NOMO-1 treated with DMSO at 0.1 percent for 48 hours (cell line): ENCODE data around the gene TCEA3.

ENCODE experiments used
- DNase-seq: peaks from one replicate; lab custom pipeline; 2025; ENCODE audit not compliant: unreplicated experiment; lab: John Stamatoyannopoulos, UW

The TCEA3 gene

DNA sequence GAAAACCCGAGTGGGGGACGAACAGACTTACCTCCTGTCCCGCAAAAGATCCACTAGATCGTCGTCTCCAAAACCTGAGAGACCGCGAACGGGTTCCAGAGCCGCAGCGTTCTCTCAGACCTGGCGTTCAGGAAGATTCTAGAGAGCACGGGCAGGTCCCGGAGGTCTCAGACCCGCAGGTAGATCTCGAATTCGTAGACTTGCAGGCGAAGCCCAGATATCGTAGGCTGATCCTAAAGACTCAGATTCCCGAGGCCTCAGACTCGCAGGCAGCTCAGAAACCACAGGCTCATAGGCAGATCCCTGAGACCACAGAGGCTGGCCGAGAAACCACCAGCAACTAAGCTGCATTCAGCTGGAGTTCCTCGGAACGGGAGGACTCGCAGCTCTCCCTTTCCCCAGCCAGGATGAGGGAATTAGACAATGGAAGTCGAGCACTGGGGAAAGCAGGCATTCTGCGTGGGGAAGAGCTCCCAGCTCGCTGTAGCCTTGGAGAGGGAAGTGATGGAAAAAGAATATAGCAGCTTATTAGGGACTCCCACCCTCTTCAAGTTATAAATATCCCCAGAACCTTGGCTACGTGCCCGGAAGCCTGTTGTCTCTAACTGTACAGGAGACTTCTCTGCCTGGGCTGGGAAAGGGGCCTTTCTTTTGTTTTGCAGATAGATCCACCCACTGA lies 55.1 kb downstream of the TCEA3 start, which contains the start of gene ZNF436:
Gene ZNF436 (minus strand): TSS at position 502 of the 679 bp plus-strand sequence. CDS start 1,831 bp downstream, outside the sequence.
- DNase-seq: peak; percentile 34

DNA sequence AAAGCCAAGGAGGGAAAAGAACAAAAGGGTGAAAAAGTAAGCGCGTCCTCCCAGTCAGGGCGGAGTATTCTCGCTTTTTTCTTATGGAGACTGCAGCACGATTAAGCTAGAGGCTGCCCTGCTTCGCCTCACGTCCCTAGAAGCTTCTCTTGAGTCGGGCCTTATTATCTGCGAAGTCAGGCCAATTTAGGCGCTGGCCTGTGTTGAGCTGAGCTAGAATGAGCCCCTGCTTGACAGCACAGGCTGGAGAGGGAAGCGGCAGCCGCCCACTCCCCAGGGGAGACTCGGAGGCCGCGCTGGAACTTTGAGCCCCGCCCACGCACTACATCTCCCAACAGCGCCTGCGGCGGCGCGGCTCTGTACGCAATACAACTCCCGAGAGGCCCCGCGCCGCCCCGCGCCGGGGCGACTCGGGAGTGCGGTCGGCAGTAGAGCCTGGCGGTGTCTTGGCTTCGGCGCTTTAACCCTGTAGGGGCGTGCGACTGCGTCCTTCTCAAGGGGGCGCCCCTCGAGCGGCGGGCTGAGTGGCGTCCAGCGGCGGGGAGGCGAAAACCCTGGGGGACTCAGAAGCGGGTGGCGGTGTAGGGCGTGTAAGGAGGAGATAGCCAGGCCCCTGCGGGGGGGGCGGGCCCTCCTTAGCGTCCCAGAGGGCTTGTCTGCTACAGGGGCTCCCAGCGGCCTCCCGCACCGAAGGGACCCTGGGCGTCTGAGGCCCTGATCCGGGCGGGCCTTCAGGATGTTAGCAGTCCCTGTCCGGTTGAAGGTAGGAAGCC lies 55.8 kb downstream of the TCEA3 start:
- peak; percentile 88 for DNase-seq

DNA sequence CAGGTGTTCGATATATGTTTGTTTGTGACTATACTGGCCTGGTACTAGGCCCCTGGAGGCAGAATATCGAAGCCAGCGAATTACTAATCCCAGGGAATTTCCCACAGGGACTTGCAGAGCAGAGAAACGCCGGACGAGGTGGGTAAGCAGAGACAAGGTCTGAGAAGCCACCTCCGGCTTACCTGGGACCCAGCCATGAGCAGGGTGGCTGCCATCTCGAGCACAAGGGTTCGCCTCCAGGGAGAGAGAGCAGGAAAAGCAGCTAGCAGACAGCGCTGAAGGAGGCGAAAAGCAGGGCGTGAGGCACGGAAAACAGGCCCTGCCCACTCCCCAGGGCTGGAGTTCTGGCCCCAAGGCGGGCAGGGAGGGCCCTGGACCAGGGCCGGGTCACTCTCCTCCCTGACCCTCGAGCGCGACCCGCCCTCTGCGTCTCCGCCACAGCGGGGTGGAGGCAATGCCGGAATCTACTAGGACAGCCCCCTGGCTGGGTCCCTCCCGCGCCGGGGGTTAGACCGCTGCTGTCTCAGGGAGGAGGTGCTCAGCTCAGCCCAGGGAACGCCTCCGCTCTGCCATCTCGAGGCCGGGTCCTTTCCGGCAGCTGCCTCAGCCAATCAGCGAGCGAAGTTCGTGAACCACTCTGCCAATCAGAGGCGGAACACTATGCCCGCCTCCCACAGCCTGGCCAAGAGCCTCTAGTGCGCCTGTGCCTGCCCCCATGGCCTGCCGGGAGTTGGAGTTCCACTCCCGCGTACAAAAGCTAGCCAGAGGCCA lies 56.6 kb downstream of the TCEA3 start:
- DNase-seq: peak; percentile 99

DNA sequence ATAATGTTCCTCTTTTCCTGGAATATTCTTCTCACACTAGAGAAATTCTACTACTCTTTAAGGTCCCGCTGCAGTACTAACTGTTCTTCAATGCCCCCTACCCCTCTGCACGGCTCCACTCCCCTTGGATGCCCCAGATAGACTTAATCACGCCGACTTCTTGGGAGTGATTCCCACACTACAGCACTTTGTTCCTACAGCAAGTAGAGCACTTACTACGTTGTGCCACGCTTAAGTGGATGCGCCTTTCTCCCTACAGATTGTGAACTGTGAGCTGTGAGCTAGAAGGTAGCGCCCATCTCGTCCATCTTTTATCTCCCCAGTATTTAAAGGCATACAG lies 57.1 kb downstream of the TCEA3 start:
- no peak for DNase-seq

DNA sequence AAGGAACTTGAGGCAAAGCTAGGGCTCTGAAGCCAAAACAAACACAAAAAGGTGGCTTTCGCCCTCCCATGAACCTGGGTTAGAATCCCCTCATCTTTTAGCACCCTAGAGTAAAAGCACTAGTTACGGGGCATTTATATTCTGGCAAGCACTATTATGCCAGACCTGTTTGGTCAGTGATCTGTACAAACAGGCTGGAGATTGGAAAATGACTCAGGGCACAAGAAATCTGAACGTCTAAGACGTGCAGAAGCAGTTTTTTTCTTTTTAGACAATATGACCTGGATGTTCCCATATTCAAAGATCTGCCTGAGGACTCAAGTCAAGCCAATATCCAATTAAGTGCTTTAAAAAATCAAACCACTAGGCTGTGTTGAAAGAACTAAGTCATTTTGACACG lies 58.0 kb downstream of the TCEA3 start:
- DNase-seq: no peak

DNA sequence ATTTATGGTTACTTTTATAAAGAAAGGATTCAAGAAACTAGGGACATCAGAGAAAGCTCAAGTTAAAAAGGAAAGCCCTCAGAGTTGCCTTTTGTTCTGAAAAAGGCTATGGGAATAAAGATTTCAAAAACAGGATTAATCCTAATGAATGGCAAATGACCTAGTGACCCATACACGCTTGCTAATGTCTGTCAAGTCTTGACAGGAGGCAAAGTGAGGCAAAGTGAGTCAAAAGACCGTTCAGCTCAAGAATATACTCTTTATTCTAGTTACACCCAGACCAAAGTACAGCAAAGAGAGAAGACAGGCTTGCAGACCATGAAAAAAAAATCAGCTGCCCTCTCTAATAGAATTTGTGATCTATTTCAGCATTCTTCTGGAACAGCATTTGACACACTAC lies 58.4 kb downstream of the TCEA3 start:
- DNase-seq: no peak

DNA sequence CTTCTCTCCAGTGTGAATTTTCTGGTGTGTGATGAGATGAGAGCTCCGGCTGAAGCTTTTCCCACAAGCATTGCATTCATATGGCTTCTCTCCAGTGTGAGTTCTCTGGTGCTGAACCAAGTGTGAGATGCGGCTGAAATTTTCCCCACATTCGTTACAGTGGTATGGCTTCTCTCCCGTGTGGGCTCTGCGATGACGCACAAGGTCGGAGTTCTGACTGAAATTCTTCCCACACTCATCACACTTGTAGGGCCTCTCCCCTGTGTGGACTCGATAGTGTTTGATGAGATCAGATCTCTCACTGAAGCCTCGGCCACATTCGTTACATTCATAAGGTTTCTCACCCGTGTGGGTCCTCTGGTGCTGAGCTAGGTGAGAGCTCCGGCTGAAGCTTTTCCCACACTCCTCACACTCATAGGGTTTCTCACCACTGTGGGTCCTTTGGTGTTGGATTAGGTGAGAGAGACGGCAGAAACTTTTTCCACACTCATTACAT lies 62.3 kb downstream of the TCEA3 start:
- no peak for DNase-seq

DNA sequence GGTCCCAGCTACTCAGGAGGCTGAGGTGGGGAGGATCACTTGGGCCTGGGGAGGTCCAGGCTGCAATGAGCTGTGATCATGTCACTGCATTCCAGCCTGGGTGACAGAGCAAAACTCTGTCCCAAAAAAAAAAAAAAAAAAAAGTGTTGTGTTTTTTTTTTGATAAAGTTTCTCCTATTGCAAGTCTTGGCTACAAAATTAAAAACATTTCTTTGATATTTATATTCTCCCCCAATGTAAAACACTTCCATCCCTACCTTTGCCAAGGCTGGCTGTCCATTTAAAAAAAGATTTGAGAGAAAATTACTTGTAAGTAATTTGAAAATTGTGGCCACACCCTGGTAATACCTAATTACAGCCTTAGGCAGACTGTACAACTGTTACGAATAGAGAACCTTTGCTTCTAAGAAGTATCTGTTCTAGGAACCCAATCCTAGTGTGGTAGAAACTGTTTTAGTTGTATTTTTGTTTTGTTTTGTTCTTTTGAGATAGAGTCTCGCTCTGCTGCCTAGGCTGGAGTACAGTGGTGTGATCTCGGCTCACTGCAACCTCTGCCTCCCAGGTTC lies 66.2 kb downstream of the TCEA3 start:
- no peak for DNase-seq

DNA sequence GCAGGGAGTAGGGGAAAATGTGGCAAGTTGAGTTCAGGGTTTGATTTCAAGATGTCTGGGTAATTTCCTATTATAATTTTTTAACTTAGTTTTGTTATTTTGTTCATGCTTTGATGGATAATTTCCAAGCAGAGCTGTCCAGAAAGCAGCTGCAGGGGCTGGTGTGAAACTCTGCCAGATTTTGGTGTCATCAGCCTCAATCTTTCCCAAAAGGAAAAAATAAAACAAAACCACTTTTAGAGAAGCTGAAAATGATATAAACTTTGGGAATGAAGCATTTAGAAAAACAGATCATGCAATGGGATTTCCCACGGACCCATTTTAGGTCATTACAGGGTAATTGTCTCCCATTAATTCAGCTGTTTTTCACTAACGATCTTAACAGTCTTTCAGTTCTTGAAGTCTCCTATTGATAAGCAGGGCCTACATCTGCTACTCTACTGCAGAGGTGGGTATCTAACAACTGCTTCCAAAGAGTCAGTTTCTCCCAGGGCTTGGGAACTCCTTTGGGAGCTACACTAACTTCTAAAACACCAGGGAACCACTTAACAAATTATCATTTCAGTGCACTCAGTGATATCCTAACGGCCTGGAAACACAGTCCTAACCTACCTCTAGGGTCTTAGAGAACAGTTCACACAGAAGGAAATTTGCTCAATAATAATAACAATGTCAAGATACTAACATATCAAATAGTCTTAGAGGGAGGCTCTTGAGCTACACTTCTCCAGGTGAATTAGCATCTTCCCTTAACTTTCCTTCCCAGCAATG lies 67.2 kb downstream of the TCEA3 start:
- no peak for DNase-seq

DNA sequence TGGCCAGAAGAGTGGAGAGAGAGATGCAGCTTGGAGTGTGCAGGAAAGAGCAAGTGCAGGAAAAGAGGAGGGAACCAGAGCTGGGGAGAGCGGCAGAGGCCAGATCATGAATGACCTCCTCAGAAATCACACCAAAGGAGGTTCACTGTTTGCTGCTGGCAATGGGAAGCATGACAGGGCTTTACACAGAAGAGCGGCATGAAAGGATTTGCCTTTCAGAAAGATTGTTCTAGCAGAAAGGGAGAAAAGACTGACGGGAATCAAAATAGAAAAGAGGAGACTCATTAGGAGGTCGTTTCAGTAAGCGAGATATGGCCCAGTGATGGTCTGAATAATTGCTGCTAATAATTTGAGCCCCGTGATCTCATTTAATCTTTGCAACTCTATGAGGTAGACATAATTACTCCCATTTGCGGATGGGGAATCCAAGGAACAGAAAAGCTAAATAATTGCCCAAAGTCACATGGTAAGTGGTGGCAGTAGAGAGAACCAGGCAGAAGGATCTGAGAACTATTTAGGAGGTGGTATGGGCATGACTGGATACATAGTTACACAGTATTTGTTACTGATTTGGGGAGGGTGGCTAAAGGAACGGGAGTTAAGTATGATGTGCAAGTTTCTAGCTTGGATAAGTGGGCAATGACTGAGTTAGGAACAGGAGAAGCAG lies 67.9 kb downstream of the TCEA3 start:
- no peak for DNase-seq

DNA sequence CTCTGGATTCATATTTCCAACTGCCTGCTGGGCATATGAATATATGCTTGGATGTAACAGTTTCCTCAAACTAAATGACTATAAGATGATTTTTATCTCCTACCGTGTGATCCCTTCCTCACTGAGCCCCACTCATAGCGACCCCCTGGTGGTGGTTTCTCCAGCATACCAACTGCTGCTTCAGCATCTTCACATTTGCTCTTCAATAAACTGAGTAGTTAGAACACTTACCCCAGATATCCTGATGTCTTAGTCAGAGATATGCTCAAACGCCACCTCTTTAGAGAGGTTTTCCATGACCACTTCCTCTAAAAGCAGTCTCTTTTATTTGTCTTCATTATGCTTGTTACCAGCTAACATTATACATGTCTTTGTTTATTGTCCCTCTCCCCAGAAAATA lies 70.3 kb downstream of the TCEA3 start:
- no peak for DNase-seq

DNA sequence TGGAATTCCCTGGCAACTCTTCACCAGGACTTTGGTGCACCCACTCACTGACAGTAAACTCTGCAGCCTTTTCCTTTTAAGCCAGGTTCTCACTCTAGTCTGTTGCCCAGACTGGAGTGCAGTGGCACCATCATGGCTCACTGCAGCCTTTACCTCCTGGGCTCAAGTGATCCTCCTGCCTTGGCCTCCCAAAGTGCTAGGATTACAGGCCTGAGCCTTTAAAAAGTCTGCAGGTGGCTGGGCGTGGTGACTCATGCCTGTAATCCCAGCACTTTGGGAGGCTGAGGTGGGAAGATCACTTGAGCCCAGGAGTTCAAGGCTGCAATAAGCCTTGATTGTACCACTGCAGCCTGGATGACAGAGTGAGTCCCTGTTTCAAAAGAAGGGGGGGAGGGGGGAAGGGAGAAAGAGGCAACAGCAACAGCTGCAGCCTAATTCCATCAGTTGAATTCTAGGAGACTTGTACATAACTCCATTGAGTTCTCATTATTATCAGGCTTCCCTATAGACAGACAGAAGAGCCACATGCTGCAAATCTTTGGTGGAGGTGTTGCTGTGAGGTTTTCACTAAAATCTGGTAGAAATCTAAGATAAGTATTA lies 72.4 kb downstream of the TCEA3 start:
- no peak for DNase-seq

DNA sequence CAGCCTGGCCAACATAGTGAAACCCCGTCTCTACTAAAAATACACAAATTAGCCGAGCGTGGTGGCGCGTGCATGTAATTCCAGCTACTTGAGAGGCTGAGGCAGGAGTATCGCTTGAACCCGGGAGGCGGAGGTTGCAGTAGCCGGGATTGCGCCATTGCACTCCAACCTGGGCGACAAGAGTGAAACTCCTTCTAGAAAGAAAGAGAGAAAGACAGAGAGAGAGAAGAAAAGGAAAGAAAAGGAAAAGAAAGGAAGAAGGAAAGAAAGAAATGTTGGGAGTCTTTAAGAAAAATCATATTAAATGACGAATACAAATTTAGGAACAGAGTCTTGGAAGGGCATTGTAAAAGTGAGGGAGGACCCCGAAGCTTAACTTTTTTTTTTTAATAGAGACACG lies 78.6 kb downstream of the TCEA3 start:
- no peak for DNase-seq

DNA sequence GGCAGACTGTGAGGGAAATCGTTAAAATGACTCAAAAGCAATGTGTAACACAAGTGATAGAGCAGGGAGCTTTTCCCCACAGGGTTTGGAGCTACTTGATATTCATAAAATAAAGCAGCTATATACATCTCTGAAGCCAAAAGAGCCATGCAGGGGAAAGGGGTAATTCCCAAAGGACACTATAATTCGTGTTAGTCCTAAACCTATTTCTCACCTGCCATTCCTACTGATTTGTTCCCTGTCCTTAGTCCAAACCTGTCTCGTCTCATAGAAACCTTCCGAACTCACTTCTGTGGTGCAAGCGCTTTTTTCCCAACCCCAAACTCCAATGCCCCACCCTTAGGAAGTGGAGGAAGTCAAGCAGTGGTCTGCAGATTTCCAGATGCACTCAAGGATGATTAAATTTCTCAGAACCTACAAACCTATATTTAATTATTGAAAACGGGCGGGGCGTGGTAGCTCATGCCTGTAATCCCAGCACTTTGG lies 79.5 kb downstream of the TCEA3 start:
- DNase-seq: no peak

DNA sequence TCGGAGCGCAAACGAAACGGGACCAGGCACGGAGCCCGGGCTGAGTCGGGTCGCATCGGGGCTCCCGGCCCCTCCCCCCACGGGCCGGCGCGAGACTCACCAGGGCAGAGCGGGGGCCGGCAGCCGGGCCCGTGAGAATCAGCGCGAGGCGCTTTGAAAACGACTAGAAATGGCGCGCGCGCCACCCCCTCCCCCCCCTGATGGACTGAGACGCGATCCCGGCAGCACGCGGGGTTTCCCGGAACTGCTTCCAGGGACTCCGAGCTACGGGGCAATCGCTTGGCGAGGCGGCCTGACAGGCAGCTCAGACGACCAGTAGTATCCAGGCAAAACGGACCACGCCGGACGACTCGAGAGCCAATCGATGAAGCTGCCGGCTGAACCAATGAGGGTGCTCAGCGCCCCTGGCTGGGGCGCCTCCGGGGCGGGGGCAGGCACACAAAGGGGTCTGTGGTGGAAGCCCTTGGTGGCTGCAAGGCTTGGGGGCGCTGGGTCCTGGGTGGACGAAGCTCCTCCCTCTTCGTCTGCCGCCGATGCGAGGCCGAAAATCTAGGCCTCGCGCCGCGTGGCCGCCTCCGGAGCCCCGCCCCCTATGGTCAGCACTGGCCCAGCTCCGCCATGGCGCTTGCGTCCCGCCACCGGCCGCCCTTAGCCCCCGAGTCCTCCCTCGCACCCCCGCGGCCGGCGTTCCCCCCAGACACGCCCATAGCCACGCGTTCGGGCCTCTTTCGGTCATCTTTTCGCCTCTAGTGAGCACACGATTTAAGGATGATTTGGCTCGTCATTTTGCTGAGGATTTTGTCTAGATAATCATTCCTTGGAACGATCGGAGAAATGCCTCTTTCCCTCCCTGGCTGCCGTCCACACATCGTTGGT lies 80.2 kb downstream of the TCEA3 start, which contains the start of gene HNRNPR:
Gene HNRNPR (minus strand): TSS at position 174 of the 876 bp plus-strand sequence. CDS start 3,276 bp downstream, outside the sequence.
- peak; percentile 99 for DNase-seq

DNA sequence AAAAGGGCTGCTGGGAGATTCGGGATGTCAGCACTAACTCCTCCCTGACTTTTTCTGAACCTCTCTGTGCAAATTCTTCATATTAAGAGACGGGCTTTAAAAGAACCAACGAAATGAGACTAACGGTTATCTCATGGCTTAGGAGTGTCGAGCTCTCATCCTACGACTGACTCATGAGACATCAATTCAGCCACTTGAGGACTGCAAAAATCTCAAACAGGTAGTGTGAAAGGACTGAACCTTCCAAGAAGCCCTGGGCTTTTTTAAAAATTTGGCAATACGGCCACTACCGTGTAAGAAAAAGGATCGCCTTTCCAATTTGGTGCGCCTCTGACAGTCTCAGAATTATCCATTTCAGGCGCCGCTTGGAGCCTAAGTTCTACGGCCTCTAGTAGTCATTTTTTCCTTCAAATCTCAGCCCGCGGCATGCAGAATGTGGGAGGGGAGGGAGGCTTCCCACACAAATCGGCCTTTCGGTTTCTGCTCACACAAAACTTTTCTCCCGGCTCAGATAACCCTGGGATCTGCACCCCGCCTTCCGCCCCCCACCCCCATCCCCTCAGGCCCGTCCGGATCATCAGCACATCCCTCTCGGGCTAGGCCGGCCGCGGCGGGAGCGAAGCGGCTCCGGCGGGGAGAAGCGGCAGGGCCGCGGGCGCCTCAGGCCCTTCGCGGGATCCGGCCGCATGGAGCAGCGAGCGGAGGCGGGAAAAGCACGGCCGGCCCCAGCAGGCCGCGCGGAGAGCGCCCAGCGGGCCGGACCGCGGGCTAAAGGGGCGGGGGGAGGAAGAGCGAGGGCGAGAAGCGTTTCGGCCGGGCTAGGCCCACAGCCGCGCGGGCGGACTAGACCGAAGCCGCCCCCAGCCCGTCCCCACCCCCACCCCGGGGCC lies 81.1 kb downstream of the TCEA3 start:
- peak; percentile 33 for DNase-seq

DNA sequence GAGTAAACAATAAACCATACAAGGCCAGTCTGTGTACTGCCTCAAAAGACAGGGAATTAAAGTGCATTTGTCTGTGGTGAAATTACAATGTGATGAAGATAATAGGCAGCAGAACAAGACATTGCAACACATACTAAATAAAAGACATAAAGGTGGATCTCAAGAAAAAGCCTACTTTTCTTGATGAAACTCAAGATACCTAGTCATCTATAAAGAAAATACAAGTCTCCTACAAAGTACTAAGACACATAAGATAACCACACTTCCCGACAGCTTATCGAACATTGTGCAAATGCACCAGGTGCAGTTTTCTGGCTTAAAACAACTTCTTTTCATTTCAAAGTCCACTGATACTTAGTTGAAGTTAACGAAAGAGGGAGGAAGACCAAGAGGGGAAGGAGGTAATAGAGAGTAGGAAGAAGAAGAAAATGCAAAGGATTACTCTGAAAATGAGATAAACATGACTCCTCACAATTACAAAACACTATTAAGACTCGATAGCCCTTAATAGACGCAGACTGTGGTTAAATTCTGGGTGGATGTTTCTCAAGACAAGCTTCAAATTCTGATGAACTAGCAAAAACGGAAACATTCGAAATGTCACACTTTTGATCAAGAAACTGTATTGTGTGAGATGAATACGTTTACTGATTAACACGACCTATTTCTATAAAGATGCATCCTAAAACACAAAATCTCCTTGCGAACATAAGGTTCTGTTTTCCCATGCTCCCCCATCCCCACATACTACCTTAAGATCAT lies 82.4 kb downstream of the TCEA3 start:
- DNase-seq: no peak
